ENCODE results near the gene SNRK.

SNRK gene

DNA sequence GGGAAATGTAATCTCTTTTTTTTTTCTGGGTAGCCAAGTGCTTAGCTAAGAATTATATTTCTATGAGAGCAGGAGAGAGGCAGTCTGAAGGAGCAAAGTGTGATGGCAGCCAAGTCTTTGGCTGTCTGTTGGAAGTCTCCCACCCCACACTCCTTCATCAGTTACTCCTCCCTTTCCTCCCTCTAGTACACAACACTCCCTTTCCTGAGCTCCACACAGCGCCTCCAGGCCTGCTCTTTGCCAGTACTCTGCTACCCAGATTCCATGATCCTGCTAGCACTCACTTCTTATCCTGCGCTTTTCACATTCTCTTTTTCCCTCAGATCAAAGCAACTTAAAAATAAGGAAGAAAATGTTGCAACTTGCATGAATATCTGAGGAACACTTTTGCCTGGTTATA lies 37.4 kb upstream of the SNRK start:
- Histone ChIP-seq H3K4me2 (ENCODE audit: low read length) (no peak overlapping the region), H2AFZ (ENCODE audit: low read depth, low read length) (no peak overlapping the region), H3K27me3 (ENCODE audit: low read depth, low read length) (peaks cover 46% of the 10 kb centered on the region), H3K4me1 (ENCODE audit: low read length) (no peaks in the 10 kb centered on the region), H4K20me1 (ENCODE audit: insufficient read depth, low read length) (no peaks in the 10 kb centered on the region), H3K27ac (ENCODE audit: low read length) (no peak overlapping the region), H3K36me3 (replicated peaks; ENCODE audit: low read depth, low read length) (no peaks in the 10 kb centered on the region), H3K4me3 (ENCODE audit: low read length) (no peak overlapping the region), H3K9me3 (ENCODE audit: insufficient read depth, low read length) (no peaks in the 10 kb centered on the region), H3K9ac (ENCODE audit: low read length) (no peak overlapping the region), H3K79me2 (ENCODE audit: low read length) (no peaks in the 10 kb centered on the region)
- TF ChIP-seq EZH2phosphoT487 (IDR thresholded peaks at IDR 0.05; ENCODE audit: low read depth), result no peak
- TF ChIP-seq, protein P1, sequence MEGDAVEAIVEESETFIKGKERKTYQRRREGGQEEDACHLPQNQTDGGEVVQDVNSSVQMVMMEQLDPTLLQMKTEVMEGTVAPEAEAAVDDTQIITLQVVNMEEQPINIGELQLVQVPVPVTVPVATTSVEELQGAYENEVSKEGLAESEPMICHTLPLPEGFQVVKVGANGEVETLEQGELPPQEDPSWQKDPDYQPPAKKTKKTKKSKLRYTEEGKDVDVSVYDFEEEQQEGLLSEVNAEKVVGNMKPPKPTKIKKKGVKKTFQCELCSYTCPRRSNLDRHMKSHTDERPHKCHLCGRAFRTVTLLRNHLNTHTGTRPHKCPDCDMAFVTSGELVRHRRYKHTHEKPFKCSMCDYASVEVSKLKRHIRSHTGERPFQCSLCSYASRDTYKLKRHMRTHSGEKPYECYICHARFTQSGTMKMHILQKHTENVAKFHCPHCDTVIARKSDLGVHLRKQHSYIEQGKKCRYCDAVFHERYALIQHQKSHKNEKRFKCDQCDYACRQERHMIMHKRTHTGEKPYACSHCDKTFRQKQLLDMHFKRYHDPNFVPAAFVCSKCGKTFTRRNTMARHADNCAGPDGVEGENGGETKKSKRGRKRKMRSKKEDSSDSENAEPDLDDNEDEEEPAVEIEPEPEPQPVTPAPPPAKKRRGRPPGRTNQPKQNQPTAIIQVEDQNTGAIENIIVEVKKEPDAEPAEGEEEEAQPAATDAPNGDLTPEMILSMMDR (IDR thresholded peaks at IDR 0.05; ENCODE audit: low read depth, low read length), result no peak

DNA sequence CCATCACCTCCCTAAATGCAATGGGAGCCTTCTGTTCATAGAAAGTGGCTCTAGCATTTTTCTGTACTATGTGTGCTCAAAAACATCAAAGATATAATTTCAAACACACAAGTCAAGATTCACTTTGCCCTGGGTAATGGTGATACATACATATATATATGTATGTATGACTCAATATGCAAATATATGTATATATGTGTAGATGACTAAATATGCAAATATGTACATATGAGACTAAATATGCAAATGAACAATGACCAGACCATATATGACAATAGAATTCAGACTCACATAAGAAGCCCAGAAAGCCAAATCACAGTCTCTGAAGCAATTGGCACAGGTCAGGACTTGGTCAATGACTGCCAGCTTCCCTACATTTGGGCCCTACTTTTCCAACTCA lies 36.9 kb upstream of the SNRK start:
- Histone ChIP-seq H3K4me2 (ENCODE audit: low read length) (no peak overlapping the region), H3K9me3 (ENCODE audit: insufficient read depth, low read length) (no peaks in the 10 kb centered on the region), H2AFZ (ENCODE audit: low read depth, low read length) (no peak overlapping the region), H3K27me3 (ENCODE audit: low read depth, low read length) (peaks cover 42% of the 10 kb centered on the region), H3K36me3 (replicated peaks; ENCODE audit: low read depth, low read length) (no peaks in the 10 kb centered on the region), H3K79me2 (ENCODE audit: low read length) (no peaks in the 10 kb centered on the region), H3K27ac (ENCODE audit: low read length) (no peak overlapping the region), H3K4me1 (ENCODE audit: low read length) (no peaks in the 10 kb centered on the region), H4K20me1 (ENCODE audit: insufficient read depth, low read length) (no peaks in the 10 kb centered on the region), H3K9ac (ENCODE audit: low read length) (no peak overlapping the region), H3K4me3 (ENCODE audit: low read length) (no peak overlapping the region)
- TF ChIP-seq EZH2phosphoT487 (IDR thresholded peaks at IDR 0.05; ENCODE audit: low read depth), result no peak
- TF ChIP-seq, protein P1 (IDR thresholded peaks at IDR 0.05; ENCODE audit: low read depth, low read length), result no peak

DNA sequence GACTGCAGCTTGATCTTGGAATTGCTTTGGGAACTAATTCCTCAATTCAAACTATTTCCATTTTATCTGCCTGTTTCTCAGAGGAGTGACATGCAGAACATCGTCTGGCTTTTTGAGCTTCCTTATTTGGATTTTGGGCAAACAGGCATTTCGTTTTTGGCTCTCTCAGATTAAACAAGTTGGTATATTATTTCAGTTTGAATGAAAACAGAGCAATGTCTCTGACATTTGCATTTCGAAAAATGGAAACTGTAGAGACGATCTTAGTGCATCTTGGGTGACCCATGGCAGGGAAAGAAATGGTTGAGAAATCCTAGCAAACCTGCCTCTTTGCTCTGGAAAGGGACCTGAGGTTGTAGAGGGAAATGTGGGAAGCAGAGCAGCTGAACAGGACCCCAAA lies 33.0 kb upstream of the SNRK start:
- no peak overlapping the region for H3K4me3 ChIP-seq (ENCODE audit: low read length)
- H3K4me1 ChIP-seq (ENCODE audit: low read length), result no peaks in the 10 kb centered on the region
- no peaks in the 10 kb centered on the region for H3K79me2 ChIP-seq (ENCODE audit: low read length)
- no peak for TF ChIP-seq EZH2phosphoT487 (IDR thresholded peaks at IDR 0.05; ENCODE audit: low read depth)
- TF ChIP-seq, protein P1 (IDR thresholded peaks at IDR 0.05; ENCODE audit: low read depth, low read length), result no peak
- no peak overlapping the region for H3K4me2 ChIP-seq (ENCODE audit: low read length)
- no peaks in the 10 kb centered on the region for H4K20me1 ChIP-seq (ENCODE audit: insufficient read depth, low read length)
- H3K36me3 ChIP-seq (replicated peaks; ENCODE audit: low read depth, low read length), result no peaks in the 10 kb centered on the region
- H2AFZ ChIP-seq (ENCODE audit: low read depth, low read length), result no peak overlapping the region
- no peak overlapping the region for H3K9ac ChIP-seq (ENCODE audit: low read length)
- peaks cover 4% of the 10 kb centered on the region; the same call in 1 of the 2 replicates for H3K27me3 ChIP-seq (ENCODE audit: low read depth, low read length)
- no peaks in the 10 kb centered on the region for H3K9me3 ChIP-seq (ENCODE audit: insufficient read depth, low read length)
- no peak overlapping the region for H3K27ac ChIP-seq (ENCODE audit: low read length)

GRCh38 chr3:43254125-43254524 lies 32.2 kb upstream of the SNRK start:
- no peaks in the 10 kb centered on the region for H3K27me3 ChIP-seq (ENCODE audit: low read depth, low read length)
- no peak overlapping the region for H2AFZ ChIP-seq (ENCODE audit: low read depth, low read length)

More at GRCh38 chr3:43254125-43254524, 32.2 kb upstream of the SNRK start:
- TF ChIP-seq, protein P1 (IDR thresholded peaks at IDR 0.05; ENCODE audit: low read depth, low read length), result no peak
- no peak for TF ChIP-seq EZH2phosphoT487 (IDR thresholded peaks at IDR 0.05; ENCODE audit: low read depth)
- Histone ChIP-seq H3K9ac (ENCODE audit: low read length) (no peak overlapping the region), H3K9me3 (ENCODE audit: insufficient read depth, low read length) (no peaks in the 10 kb centered on the region), H4K20me1 (ENCODE audit: insufficient read depth, low read length) (no peaks in the 10 kb centered on the region), H3K79me2 (ENCODE audit: low read length) (no peaks in the 10 kb centered on the region), H3K27ac (ENCODE audit: low read length) (no peak overlapping the region), H3K4me3 (ENCODE audit: low read length) (no peak overlapping the region), H3K4me2 (ENCODE audit: low read length) (no peak overlapping the region), H3K36me3 (replicated peaks; ENCODE audit: low read depth, low read length) (no peaks in the 10 kb centered on the region), H3K4me1 (ENCODE audit: low read length) (no peaks in the 10 kb centered on the region)

Measured in OCI-LY3 (cell line).